Esophagus squamous epithelium (tissue), 5 donors: ENCODE data around the gene SLFN14. TPM values are rescaled to one million over a fixed set of nuclear protein-coding genes. Genes with fewer than 3 reads are reported as not detected.
A peak's percentile ranks its signal among the peaks of the same experiment; 100 is the strongest.
"Not testable (repeated sequence)": the region's sequence is repeated elsewhere in the genome, so short reads cannot be mapped to it uniquely, and the experiment has no call there.

Experiments
- DNase-seq: peaks from one replicate; lab custom pipeline; 2025; lab: John Stamatoyannopoulos, UW
- H3K27ac ChIP-seq, 4 donors: fragments of 200-600 bp; sonication (generic); one replicate each; pipeline ENCODE4 v1.5.1; 2016 to 2019; ENCODE audit warnings: mild to moderate bottlenecking in 1 of 4
- H3K27me3 ChIP-seq, 4 donors: fragments of 200-600 bp; sonication (generic); 1 replicate in 3 of 4; 2 replicates in 1 of 4; pipeline versions ENCODE4 v1.5.1 to v1.6.0; 2017 to 2021; ENCODE audit warnings: antibody characterized with exemption in 1 of 4
- H3K36me3 ChIP-seq, 3 donors: fragments of 200-600 bp; sonication (generic); one replicate each; pipeline ENCODE4 v1.5.1; 2016 to 2019
- H3K4me1 ChIP-seq, 3 donors: fragments of 200-600 bp; sonication (generic); one replicate each; pipeline ENCODE4 v1.5.1; 2017 to 2019
- H3K4me3 ChIP-seq, 4 donors: fragments of 200-600 bp; sonication (generic); 1 replicate in 3 of 4; 2 replicates in 1 of 4; pipeline ENCODE4 v1.5.1; 2016 to 2019; ENCODE audit warnings: mild to moderate bottlenecking in 2 of 4, moderate library complexity in 1 of 4
- H3K9me3 ChIP-seq, 3 donors: fragments of 200-600 bp; sonication (generic); one replicate each; pipeline ENCODE4 v1.5.1; 2016 to 2019
- CTCF ChIP-seq, 6 experiments: fragments of 450-650 bp in 4 of 6; fragments of 200-600 bp in 2 of 6; sonication (generic) in 2 of 6; IDR thresholded peaks; one replicate each; pipeline ENCODE4 v1.5.1; 2016 to 2019; ENCODE audit warnings: antibody characterized with exemption in 6 of 6, mild to moderate bottlenecking in 4 of 6, moderate library complexity in 4 of 6
- POLR2A ChIP-seq, 4 donors: fragments of 450-650 bp; IDR thresholded peaks; one replicate each; pipeline ENCODE4 v1.6.1; 2017; ENCODE audit warnings: antibody characterized with exemption in 4 of 4, mild to moderate bottlenecking in 4 of 4, moderate library complexity in 3 of 4
- WGBS, 2 donors: methylation state at CpG; one replicate each; pipeline ENCODE4 v1.1.5; 2018; 5-methylcytosine and 5-hydroxymethylcytosine counted together
- intact Hi-C: fragments of 100-400 bp; cut with DNase I; formaldehyde crosslinking; loops from one replicate; pipeline ENCODE4 v1.15.0; 2022
- total RNA-seq, 4 donors: library from RNA; depleted of rRNA; stranded (reverse); fragments of >200 nt; gene quantifications; one replicate each; pipeline ENCODE4 v1.1.0, GENCODE V29; 2016
- donor health status: DM: yes; HTN: yes; CAD: no.

Gene SLFN14
- total RNA-seq, 4 donors from 2014 or later = not detected

GRCh38 chr17:35539659-35540026, 21.0 kb downstream of the SLFN14 start:
- peak overlapping the region in 3 of 4 donors; percentile 26 to 65 (median 49) for H3K27ac ChIP-seq
- intact Hi-C loops = loop anchor here (5.0 to 10.0 kb wide), 2 partner anchors 227 to 365 kb away; no protein-coding TSS in a partner anchor
- WGBS, 2 donors = 28 to 38% methylated on average over 5 of the region's 5 CpGs

GRCh38 chr17:35537601-35538141, 22.9 kb downstream of the SLFN14 start, which contains the start of gene SLFN12L:
Gene SLFN12L (minus strand): TSS chr17:35537678. CDS start chr17:35522364, 15,314 bp downstream.
- DNase-seq = no peak
- Histone ChIP-seq H3K4me1 (peaks cover 0 to 44% (median 12%) of the 10 kb centered on the region in 3 donors), H3K36me3 (no peaks in the 10 kb centered on the region), H3K4me3 (peak within 1 kb of the TSS in 3 of 4 donors; percentile 15 to 31 (median 27)), H3K9me3 (no peaks in the 10 kb centered on the region), H3K27me3 (no peaks in the 10 kb centered on the region), H3K27ac (peak within 1 kb of the TSS; percentile 30 to 70 (median 56))
- 34 to 38% methylated on average over 2 of the region's 2 CpGs for WGBS, 2 donors
- TF ChIP-seq POLR2A (IDR thresholded peaks at IDR 0.05) = no peak
- TF ChIP-seq CTCF (IDR thresholded peaks at IDR 0.05) = no peak
- intact Hi-C loops = loop anchor here (5.0 to 10.0 kb wide), 2 partner anchors 225 to 363 kb away; no protein-coding TSS in a partner anchor

More at GRCh38 chr17:35539659-35540026, 21.0 kb downstream of the SLFN14 start:
- no peak for DNase-seq
- no peaks in the 10 kb centered on the region for H3K9me3 ChIP-seq
- TF ChIP-seq CTCF (IDR thresholded peaks at IDR 0.05) (peak in 1 of 6 experiments; percentile 2), POLR2A (IDR thresholded peaks at IDR 0.05) (no peak)
- no peaks in the 10 kb centered on the region for H3K27me3 ChIP-seq
- H3K4me1 ChIP-seq = peaks cover 0 to 50% (median 12%) of the 10 kb centered on the region in 3 donors
- H3K4me3 ChIP-seq = peak overlapping the region in 1 of 4 donors; percentile 14
- H3K36me3 ChIP-seq = no peaks in the 10 kb centered on the region

- Histone ChIP-seq H3K4me3 (peak overlapping the region in 3 of 4 donors; percentile 15 to 31 (median 27)), H3K27me3 (no peaks in the 10 kb centered on the region), H3K4me1 (peaks cover 0 to 44% (median 12%) of the 10 kb centered on the region in 3 donors), H3K36me3 (no peaks in the 10 kb centered on the region), H3K9me3 (no peaks in the 10 kb centered on the region), H3K27ac (peak overlapping the region; percentile 30 to 70 (median 56))
- TF ChIP-seq POLR2A (IDR thresholded peaks at IDR 0.05) (no peak), CTCF (IDR thresholded peaks at IDR 0.05) (no peak)
- no peak for DNase-seq
- 67 to 69% methylated on average over 8 to 13 of the region's 13 CpGs for WGBS, 2 donors
- intact Hi-C loops = loop anchor here (5.0 to 10.0 kb wide), 2 partner anchors 224 to 362 kb away; no protein-coding TSS in a partner anchor
Observed at GRCh38 chr17:35536664-35537171, 23.9 kb downstream of the SLFN14 start.

- 75 to 83% methylated on average over 9 of the region's 9 CpGs for WGBS, 2 donors
Observed at GRCh38 chr17:35535406-35535805, 25.2 kb downstream of the SLFN14 start.

GRCh38 chr17:35534576-35535093, 26.0 kb downstream of the SLFN14 start:
- peak overlapping the region in 2 of 4 donors; percentile 16 to 41 for H3K27ac ChIP-seq
- no peaks in the 10 kb centered on the region for H3K36me3 ChIP-seq
- DNase-seq = no peak
- 57 to 61% methylated on average over 3 of the region's 3 CpGs for WGBS, 2 donors
- TF ChIP-seq POLR2A (IDR thresholded peaks at IDR 0.05) (no peak), CTCF (IDR thresholded peaks at IDR 0.05) (no peak)
- peaks cover 0 to 25% (median 7%) of the 10 kb centered on the region in 3 donors for H3K4me1 ChIP-seq
- no peaks in the 10 kb centered on the region for H3K27me3 ChIP-seq
- intact Hi-C loops = loop anchor here (5.0 to 10.0 kb wide), 2 partner anchors 222 to 360 kb away; no protein-coding TSS in a partner anchor
- H3K9me3 ChIP-seq = no peaks in the 10 kb centered on the region
- peak overlapping the region in 1 of 4 donors; percentile 27 for H3K4me3 ChIP-seq

More at GRCh38 chr17:35535406-35535805, 25.2 kb downstream of the SLFN14 start:
- intact Hi-C loops = loop anchor here (5.0 to 10.0 kb wide), 2 partner anchors 223 to 361 kb away; no protein-coding TSS in a partner anchor
- H3K9me3 ChIP-seq, H3K27me3 ChIP-seq, H3K36me3 ChIP-seq, DNase-seq: not testable (repeated sequence)
- peak overlapping the region in 1 of 4 donors; percentile 41 for H3K27ac ChIP-seq
- peak overlapping the region in 2 of 4 donors; percentile 16 to 27 for H3K4me3 ChIP-seq
- H3K4me1 ChIP-seq = peaks cover 0 to 32% (median 12%) of the 10 kb centered on the region in 3 donors
